SK-N-SH (cell line): Measurements from ENCODE around the gene UBA5. TPM values are rescaled to one million over a fixed set of nuclear protein-coding genes. Genes with fewer than 3 reads are reported as not detected.
A peak's percentile ranks its signal among the peaks of the same experiment; 100 is the strongest.

ENCODE experiments used
- CTCF ChIA-PET: fragments of 300-600, 350-600 bp; formaldehyde crosslinking; extraction: SDS; loops from one replicate; lab custom pipeline; 2021; lab: Yijun Ruan, JAX
- POLR2A ChIA-PET: fragments of 350-600 bp; sonication (Branson Sonifier 250); formaldehyde crosslinking; extraction: SDS; loops from one replicate; lab custom pipeline; 2020; ENCODE audit warnings: antibody characterized with exemption, inconsistent platforms; lab: Yijun Ruan, JAX
- DNase-seq: peaks from one replicate; pipeline ENCODE4 v3.0.0; 2012
- H2AFZ ChIP-seq: fragments of 200-600 bp; sonication (generic); 2 replicates; pipeline ENCODE4 v1.8.1; 2016; ENCODE audit warnings: antibody characterized with exemption, mild to moderate bottlenecking, low read depth
- H3F3A ChIP-seq: fragments of 200-600 bp; sonication (generic); replicated peaks from 2 replicates; pipeline ENCODE3; 2016; ENCODE audit warnings: antibody characterized with exemption, mild to moderate bottlenecking; ENCODE audit not compliant: insufficient read depth
- H3K27ac ChIP-seq, 2 experiments: fragments of 200-500 bp in 1 of 2; fragments of 200-600 bp in 1 of 2; sonication (Bioruptor generic) in 1 of 2; sonication (generic), shearing (Covaris generic) in 1 of 2; 2 replicates each; pipeline versions ENCODE4 v1.5.1 to v1.6.1; 2014 to 2016; ENCODE audit warnings: low read depth in 2 of 2, inconsistent platforms in 1 of 2, low read length in 1 of 2, mild to moderate bottlenecking in 1 of 2, mixed read lengths in 1 of 2
- H3K27me3 ChIP-seq: fragments of 200-600 bp; sonication (generic), shearing (Covaris generic); 2 replicates; pipeline ENCODE4 v1.6.1; 2016; ENCODE audit warnings: mixed run types; ENCODE audit not compliant: insufficient read depth
- H3K36me3 ChIP-seq, 2 experiments: fragments of 200-500 bp in 1 of 2; fragments of 200-600 bp in 1 of 2; sonication (Bioruptor generic) in 1 of 2; sonication (generic) in 1 of 2; replicated peaks in 1 of 2; 2 replicates each; pipeline versions ENCODE3 to v1.5.1; 2014 to 2016; ENCODE audit warnings: low read length in 1 of 2, mild to moderate bottlenecking in 1 of 2; ENCODE audit not compliant: insufficient read depth in 2 of 2, control insufficient read depth in 1 of 2
- H3K4me1 ChIP-seq, 2 experiments: fragments of 200-500 bp in 1 of 2; fragments of 200-600 bp in 1 of 2; sonication (Bioruptor generic) in 1 of 2; sonication (generic), shearing (Covaris generic) in 1 of 2; 2 replicates each; pipeline versions ENCODE4 v1.5.1 to v1.6.1; 2014 to 2016; ENCODE audit warnings: low read depth in 1 of 2, low read length in 1 of 2, mixed run types in 1 of 2; ENCODE audit not compliant: insufficient read depth in 2 of 2, control insufficient read depth in 1 of 2
- H3K4me2 ChIP-seq: fragments of 200-600 bp; sonication (generic), shearing (Covaris generic); 2 replicates; pipeline ENCODE4 v1.6.1; 2017; ENCODE audit warnings: mixed run types
- H3K4me3 ChIP-seq, 2 experiments: fragments of 200-500 bp in 1 of 2; fragments of 200-600 bp in 1 of 2; sonication (Bioruptor generic) in 1 of 2; sonication (generic), shearing (Covaris generic) in 1 of 2; 2 replicates each; pipeline versions ENCODE4 v1.5.1 to v1.8.1; 2014 to 2016; ENCODE audit warnings: low read depth in 2 of 2, inconsistent platforms in 1 of 2, low read length in 1 of 2, mild to moderate bottlenecking in 1 of 2, mixed read lengths in 1 of 2, moderate library complexity in 1 of 2
- H3K79me2 ChIP-seq: fragments of 200-600 bp; sonication (generic); 2 replicates; pipeline ENCODE4 v1.8.1; 2017; ENCODE audit warnings: mild to moderate bottlenecking; ENCODE audit not compliant: insufficient read depth
- H3K9ac ChIP-seq: fragments of 200-600 bp; sonication (generic); 2 replicates; pipeline ENCODE4 v1.6.1; 2017; ENCODE audit warnings: mixed run types
- H3K9me2 ChIP-seq: fragments of 200-600 bp; sonication (generic); 2 replicates; pipeline ENCODE4 v1.6.1; 2017; ENCODE audit warnings: mixed run types
- H3K9me3 ChIP-seq: fragments of 200-600 bp; sonication (generic); 2 replicates; pipeline ENCODE4 v1.6.1; 2017; ENCODE audit warnings: mixed run types, mild to moderate bottlenecking, moderate library complexity
- H4K20me1 ChIP-seq: fragments of 200-600 bp; sonication (generic); 2 replicates; pipeline ENCODE4 v1.6.1; 2017; ENCODE audit warnings: mild to moderate bottlenecking, mixed run types; ENCODE audit not compliant: insufficient read depth
- CHD2 ChIP-seq: fragments of 150-350 bp; IDR thresholded peaks from 2 replicates; pipeline ENCODE4 v1.6.1; 2018; ENCODE audit warnings: low read length; ENCODE audit not compliant: partially characterized antibody
- EP300 ChIP-seq, 2 experiments: IDR thresholded peaks; 2 replicates each; pipeline versions ENCODE4 v1.4.0 to v1.6.1; 2012; ENCODE audit warnings: borderline replicate concordance in 1 of 2, low read depth in 1 of 2, low read length in 1 of 2
- EZH2phosphoT487 ChIP-seq: fragments of 200-600 bp; sonication (generic); IDR thresholded peaks from 2 replicates; pipeline ENCODE4 v1.6.1; 2017; ENCODE audit warnings: low read depth, mixed run types, mild to moderate bottlenecking, antibody characterized with exemption, moderate library complexity, borderline replicate concordance
- FOXJ3 ChIP-seq: sonication (generic); formaldehyde crosslinking; IDR thresholded peaks from 2 replicates; pipeline ENCODE4 v1.5.1; 2020; ENCODE audit warnings: mild to moderate bottlenecking, missing genetic modification reagents
- FOXM1 ChIP-seq: IDR thresholded peaks from 2 replicates; pipeline ENCODE4 v1.4.0; 2012; ENCODE audit warnings: low read depth, mild to moderate bottlenecking
- GABPA ChIP-seq: IDR thresholded peaks from 2 replicates; pipeline ENCODE4 v1.4.0; 2012; ENCODE audit warnings: low read depth, mild to moderate bottlenecking
- JUND ChIP-seq: IDR thresholded peaks from 2 replicates; pipeline ENCODE4 v1.4.0; 2012
- MEF2A ChIP-seq: IDR thresholded peaks from 2 replicates; pipeline ENCODE4 v1.4.0; 2012; ENCODE audit warnings: low read depth, borderline replicate concordance
- MXI1 ChIP-seq: IDR thresholded peaks from 2 replicates; pipeline ENCODE4 v1.6.1; 2012; ENCODE audit warnings: mild to moderate bottlenecking, low read depth, low read length, improper control_type of control experiment
- NRF1 ChIP-seq: IDR thresholded peaks from 2 replicates; pipeline ENCODE4 v1.6.1; 2012; ENCODE audit warnings: low read depth, mild to moderate bottlenecking, low read length
- RCOR1 ChIP-seq: fragments of 150-350 bp; IDR thresholded peaks from 2 replicates; pipeline ENCODE4 v1.6.1; 2017; ENCODE audit warnings: antibody characterized with exemption, low read length
- SIN3A ChIP-seq: IDR thresholded peaks from 2 replicates; pipeline ENCODE4 v1.6.1; 2012; ENCODE audit warnings: low read depth, mild to moderate bottlenecking, low read length, moderate library complexity, borderline replicate concordance
- SMC3 ChIP-seq: IDR thresholded peaks from 2 replicates; pipeline ENCODE4 v1.6.1; 2012; ENCODE audit warnings: low read depth, low read length, improper control_type of control experiment
- TCF12 ChIP-seq: IDR thresholded peaks from 2 replicates; pipeline ENCODE4 v1.4.0; 2012
- TEAD4 ChIP-seq: IDR thresholded peaks from 2 replicates; pipeline ENCODE4 v1.4.0; 2012; ENCODE audit warnings: mild to moderate bottlenecking, borderline replicate concordance; ENCODE audit not compliant: insufficient read depth
- WGBS: methylation state at CpG from one replicate; pipeline ENCODE4 v1.1.6; 2017; ENCODE audit warnings: low lambda C conversion rate; 5-methylcytosine and 5-hydroxymethylcytosine counted together
- polyA plus RNA-seq, 3 experiments: library from polyadenylated mRNA; depleted of rRNA; stranded (reverse); fragments of >200 nt; gene quantifications; 2 replicates each; pipeline ENCODE4 v1.2.3, GENCODE V29; 2012
- TF ChIP-seq, protein P1 (sequence below): IDR thresholded peaks from 2 replicates; pipeline ENCODE4 v1.4.0; 2012; ENCODE audit warnings: low read depth, borderline replicate concordance
- TF ChIP-seq, protein P2 (sequence below): IDR thresholded peaks from 2 replicates; pipeline ENCODE4 v1.4.0; 2012; ENCODE audit warnings: low read depth, borderline replicate concordance
- TF ChIP-seq, protein P3 (sequence below): fragments of 150-350 bp; IDR thresholded peaks from 2 replicates; pipeline ENCODE4 v1.6.1; 2016; ENCODE audit warnings: mild to moderate bottlenecking, low read depth, low read length
- TF ChIP-seq, protein P4 (sequence below): IDR thresholded peaks from 2 replicates; pipeline ENCODE4 v1.4.0; 2012; ENCODE audit warnings: low read depth
- TF ChIP-seq, protein P5 (sequence below): fragments of 150-350 bp; IDR thresholded peaks from 2 replicates; pipeline ENCODE4 v1.6.1; 2017; ENCODE audit warnings: antibody characterized with exemption, low read length, low read depth, borderline replicate concordance

Gene UBA5
- polyA plus RNA-seq, 1 of the 3 experiments (the other 2 are of a cell fraction), result 38.3 TPM

DNA sequence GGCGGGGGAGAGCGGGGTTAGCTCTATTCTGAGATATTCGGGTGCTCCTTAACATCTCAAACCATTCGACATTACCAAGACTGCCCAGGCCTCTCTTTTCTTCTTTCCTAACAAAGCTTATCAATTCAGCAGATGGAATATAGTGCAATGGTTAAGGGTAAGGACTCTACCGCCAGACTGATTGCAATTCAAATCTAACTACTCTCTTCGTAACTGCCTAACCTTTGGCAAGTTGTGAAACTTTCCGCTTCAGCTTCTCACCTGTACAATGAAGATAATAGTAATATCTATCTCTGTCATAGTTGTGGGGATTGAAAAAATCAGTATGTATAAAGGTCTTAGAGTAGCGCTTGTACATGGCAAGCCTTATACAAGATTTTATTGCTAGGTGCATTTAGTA is 972 bp downstream of the UBA5 start:
- POLR2A ChIA-PET, result interaction anchor here (0.7 to 1.4 kb wide), 3 partner anchors 18 to 127 kb away, joined by 3 read pairs; no protein-coding TSS in a partner anchor
- Histone ChIP-seq H3K9ac (peak overlapping the region; percentile 89), H3K36me3 (peaks cover 6 to 19% of the 10 kb centered on the region in 2 experiments), H2AFZ (peak overlapping the region; percentile 91; the same call in 1 of the 2 replicates), H4K20me1 (no peaks in the 10 kb centered on the region), H3K9me2 (no peaks in the 10 kb centered on the region), H3K4me3 (peak overlapping the region; percentile 81 to 95), H3K9me3 (no peaks in the 10 kb centered on the region), H3K27ac (peak overlapping the region in 1 of 2 experiments; percentile 85; a peak in 2 of 4 replicates), H3K4me1 (peaks cover 9 to 16% of the 10 kb centered on the region in 2 experiments; a peak in 3 of 4 replicates), H3K79me2 (peaks cover 66% of the 10 kb centered on the region), H3K27me3 (no peaks in the 10 kb centered on the region), H3K4me2 (peak overlapping the region; percentile 89), H3F3A (peaks cover 17% of the 10 kb centered on the region)
- TF ChIP-seq FOXJ3 (CRISPR knock-in tag) (no peak), TEAD4 (no peak), RCOR1 (no peak), EP300 (IDR thresholded peaks at IDR 0.05; ENCODE audit: borderline replicate concordance in 1 of 2, low read depth in 1 of 2, low read length in 1 of 2) (no peak), GABPA (no peak), SIN3A (no peak), NRF1 (no peak), SMC3 (no peak), MXI1 (no peak), TCF12 (no peak), JUND (no peak), CHD2 (no peak), MEF2A (no peak), FOXM1 (no peak), EZH2phosphoT487 (no peak)
- TF ChIP-seq, protein P1, sequence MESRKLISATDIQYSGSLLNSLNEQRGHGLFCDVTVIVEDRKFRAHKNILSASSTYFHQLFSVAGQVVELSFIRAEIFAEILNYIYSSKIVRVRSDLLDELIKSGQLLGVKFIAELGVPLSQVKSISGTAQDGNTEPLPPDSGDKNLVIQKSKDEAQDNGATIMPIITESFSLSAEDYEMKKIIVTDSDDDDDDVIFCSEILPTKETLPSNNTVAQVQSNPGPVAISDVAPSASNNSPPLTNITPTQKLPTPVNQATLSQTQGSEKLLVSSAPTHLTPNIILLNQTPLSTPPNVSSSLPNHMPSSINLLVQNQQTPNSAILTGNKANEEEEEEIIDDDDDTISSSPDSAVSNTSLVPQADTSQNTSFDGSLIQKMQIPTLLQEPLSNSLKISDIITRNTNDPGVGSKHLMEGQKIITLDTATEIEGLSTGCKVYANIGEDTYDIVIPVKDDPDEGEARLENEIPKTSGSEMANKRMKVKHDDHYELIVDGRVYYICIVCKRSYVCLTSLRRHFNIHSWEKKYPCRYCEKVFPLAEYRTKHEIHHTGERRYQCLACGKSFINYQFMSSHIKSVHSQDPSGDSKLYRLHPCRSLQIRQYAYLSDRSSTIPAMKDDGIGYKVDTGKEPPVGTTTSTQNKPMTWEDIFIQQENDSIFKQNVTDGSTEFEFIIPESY, result no peak
- TF ChIP-seq, protein P2, sequence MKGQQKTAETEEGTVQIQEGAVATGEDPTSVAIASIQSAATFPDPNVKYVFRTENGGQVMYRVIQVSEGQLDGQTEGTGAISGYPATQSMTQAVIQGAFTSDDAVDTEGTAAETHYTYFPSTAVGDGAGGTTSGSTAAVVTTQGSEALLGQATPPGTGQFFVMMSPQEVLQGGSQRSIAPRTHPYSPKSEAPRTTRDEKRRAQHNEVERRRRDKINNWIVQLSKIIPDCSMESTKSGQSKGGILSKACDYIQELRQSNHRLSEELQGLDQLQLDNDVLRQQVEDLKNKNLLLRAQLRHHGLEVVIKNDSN, result no peak
- TF ChIP-seq, protein P3, sequence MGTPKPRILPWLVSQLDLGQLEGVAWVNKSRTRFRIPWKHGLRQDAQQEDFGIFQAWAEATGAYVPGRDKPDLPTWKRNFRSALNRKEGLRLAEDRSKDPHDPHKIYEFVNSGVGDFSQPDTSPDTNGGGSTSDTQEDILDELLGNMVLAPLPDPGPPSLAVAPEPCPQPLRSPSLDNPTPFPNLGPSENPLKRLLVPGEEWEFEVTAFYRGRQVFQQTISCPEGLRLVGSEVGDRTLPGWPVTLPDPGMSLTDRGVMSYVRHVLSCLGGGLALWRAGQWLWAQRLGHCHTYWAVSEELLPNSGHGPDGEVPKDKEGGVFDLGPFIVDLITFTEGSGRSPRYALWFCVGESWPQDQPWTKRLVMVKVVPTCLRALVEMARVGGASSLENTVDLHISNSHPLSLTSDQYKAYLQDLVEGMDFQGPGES, result no peak
- TF ChIP-seq, protein P4, sequence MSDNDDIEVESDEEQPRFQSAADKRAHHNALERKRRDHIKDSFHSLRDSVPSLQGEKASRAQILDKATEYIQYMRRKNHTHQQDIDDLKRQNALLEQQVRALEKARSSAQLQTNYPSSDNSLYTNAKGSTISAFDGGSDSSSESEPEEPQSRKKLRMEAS, result no peak
- TF ChIP-seq, protein P5, sequence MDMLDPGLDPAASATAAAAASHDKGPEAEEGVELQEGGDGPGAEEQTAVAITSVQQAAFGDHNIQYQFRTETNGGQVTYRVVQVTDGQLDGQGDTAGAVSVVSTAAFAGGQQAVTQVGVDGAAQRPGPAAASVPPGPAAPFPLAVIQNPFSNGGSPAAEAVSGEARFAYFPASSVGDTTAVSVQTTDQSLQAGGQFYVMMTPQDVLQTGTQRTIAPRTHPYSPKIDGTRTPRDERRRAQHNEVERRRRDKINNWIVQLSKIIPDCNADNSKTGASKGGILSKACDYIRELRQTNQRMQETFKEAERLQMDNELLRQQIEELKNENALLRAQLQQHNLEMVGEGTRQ, result no peak
- 17% methylated on average over 8 of the region's 8 CpGs for WGBS
- DNase-seq, result no peak
- CTCF ChIA-PET, result interaction anchor here (0.8 to 3.6 kb wide), 4 partner anchors 10 to 22 kb away, joined by 3 to 21 read pairs (median 3); no protein-coding TSS in a partner anchor
